ENCODE data around the gene TCF12. TPM values are rescaled to one million over a fixed set of nuclear protein-coding genes. Genes with fewer than 3 reads are reported as not detected.

TCF12 gene
- total and polyA plus RNA-seq, 2 of the 8 experiments (the other 6 are each of a cell fraction or from before 2014, with no cell fraction given): 85.8 to 101 TPM

DNA sequence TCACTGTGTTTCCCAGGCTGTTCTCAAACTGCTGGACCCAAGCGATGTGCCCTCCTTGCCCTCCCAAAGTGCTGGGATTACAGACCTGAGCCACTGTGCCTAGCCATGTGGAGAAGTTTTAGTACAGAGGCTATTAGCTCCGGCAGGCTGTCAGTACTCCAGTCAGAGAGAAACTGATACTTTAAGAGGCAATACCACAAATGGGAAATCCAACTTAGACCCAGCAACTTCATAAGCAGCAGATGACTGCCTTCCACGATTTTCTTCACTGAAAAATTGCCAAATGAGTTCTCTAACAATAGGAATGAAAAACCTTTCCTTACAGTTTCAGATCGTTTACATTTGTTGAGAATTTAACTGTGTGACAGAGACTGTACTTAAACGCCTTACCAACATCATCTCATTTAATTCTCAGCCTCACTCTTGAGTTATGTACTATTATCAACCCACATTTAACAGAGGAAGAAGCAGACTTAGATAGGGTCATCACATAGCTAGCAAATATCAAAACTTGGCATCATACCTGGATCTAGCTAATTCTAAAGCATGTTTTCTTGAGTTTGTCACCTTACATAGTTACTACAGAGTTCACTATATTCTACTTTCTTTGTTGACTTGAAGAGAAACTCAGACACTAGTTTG, 127.4 kb downstream of the TCF12 start:
- Histone ChIP-seq H2AFZ (ENCODE audit: low read length) (no peak overlapping the region), H3K4me1 (replicated peaks in 1 of 4; ENCODE audit: control insufficient read depth in 3 of 4, insufficient read depth in 4 of 4, low read length in 3 of 4) (peaks cover 0 to 7% (median 1%) of the 10 kb centered on the region in 4 experiments; a peak in 2 of 7 replicates), H2BK20ac (ENCODE audit: low read length) (no peak overlapping the region), H3K4me3 (ENCODE audit: extremely low read depth in 1 of 4, insufficient read depth in 2 of 4, low read depth in 3 of 4, low read length in 4 of 4) (no peak overlapping the region), H3K36me3 (ENCODE audit: control insufficient read depth in 2 of 4, insufficient read depth in 4 of 4, low read length in 3 of 4) (no peaks in the 10 kb centered on the region), H4K8ac (ENCODE audit: extremely low read depth, insufficient read depth, low read length) (no peak overlapping the region), H3K9ac (replicated peaks in 1 of 4; ENCODE audit: extremely low read depth in 1 of 4, low read depth in 3 of 4, low read length in 3 of 4) (no peak overlapping the region), H4K20me1 (replicated peaks in 1 of 2; ENCODE audit: control insufficient read depth in 1 of 2, insufficient read depth in 2 of 2, low read length in 2 of 2) (peaks cover 0 to 2% of the 10 kb centered on the region in 2 experiments), H3K14ac (ENCODE audit: insufficient read length) (no peak overlapping the region), H3K9me3 (ENCODE audit: insufficient read depth in 2 of 2, low read depth in 1 of 2, low read length in 1 of 2) (no peaks in the 10 kb centered on the region), H3K23ac (ENCODE audit: insufficient read length) (no peak overlapping the region), H3K79me2 (ENCODE audit: control insufficient read depth in 1 of 2, insufficient read depth in 2 of 2, low read length in 2 of 2) (peaks cover 0 to 91% of the 10 kb centered on the region in 2 experiments; a peak in 2 of 4 replicates), H4K5ac (ENCODE audit: insufficient read length, low read depth, low read length) (no peak overlapping the region), H2BK15ac (ENCODE audit: low read length) (no peak overlapping the region), H3K23me2 (ENCODE audit: low read depth, low read length) (no peaks in the 10 kb centered on the region), H2BK120ac (replicated peaks; ENCODE audit: low read depth, low read length) (no peak overlapping the region), H3K4ac (replicated peaks; ENCODE audit: insufficient read length, low read depth, low read length) (no peak overlapping the region), H4K91ac (replicated peaks; ENCODE audit: insufficient read length, low read length) (no peak overlapping the region), H3K18ac (ENCODE audit: extremely low read depth, low read length) (no peak overlapping the region), H3K27ac (ENCODE audit: low read depth, low read length) (no peak overlapping the region), H2AK5ac (ENCODE audit: low read depth, low read length) (no peak overlapping the region), H2BK5ac (ENCODE audit: low read depth, low read length) (no peak overlapping the region), H3K56ac (replicated peaks; ENCODE audit: insufficient read length, low read depth, low read length) (no peak overlapping the region), H3K79me1 (ENCODE audit: low read depth, low read length) (no peaks in the 10 kb centered on the region), H3K27me3 (replicated peaks in 1 of 4; ENCODE audit: control insufficient read depth in 3 of 4, extremely low read depth in 1 of 4, insufficient read depth in 3 of 4, low read length in 3 of 4) (no peaks in the 10 kb centered on the region), H3K4me2 (ENCODE audit: insufficient read depth in 1 of 2, low read depth in 2 of 2, low read length in 2 of 2) (no peak overlapping the region), H2BK12ac (ENCODE audit: low read depth, low read length) (no peak overlapping the region)
- CTCF ChIA-PET (ENCODE audit: partially characterized antibody): no interaction called here
- POLR2A ChIA-PET (ENCODE audit: partially characterized antibody): no interaction called here
- WGBS, 2 experiments (ENCODE audit: extremely low coverage in 1 of 2, insufficient coverage in 1 of 2, insufficient read length in 1 of 2, insufficient replicate concordance in 2 of 2, low coverage in 1 of 2, low lambda C conversion rate in 2 of 2, missing lambda C conversion rate in 1 of 2): 84% methylated on average over 5 of the region's 5 CpGs; no CpG with 5 or more reads in 1 of the 2 experiments
- FAIRE-seq: no peak
- DNase-seq (ENCODE audit: low read depth in 1 of 2, low spot score in 2 of 2): no peak
- TF ChIP-seq NANOG (IDR thresholded peaks at IDR 0.05; ENCODE audit: insufficient read depth, low read depth, low read length, poor library complexity, severe bottlenecking): no peak
